Tongue (tissue), 2 donors: ENCODE measurements around the gene SCLY. TPM values are rescaled to one million over a fixed set of nuclear protein-coding genes. Genes with fewer than 3 reads are reported as not detected.
"Not testable (repeated sequence)": the region's sequence is repeated elsewhere in the genome, so short reads cannot be mapped to it uniquely, and the experiment has no call there.

ENCODE experiments used
- DNase-seq: peaks from one replicate; pipeline ENCODE4 v3.0.0-alpha.2; 2015
- total RNA-seq: library from RNA; depleted of rRNA; stranded (reverse); fragments of >200 nt; gene quantifications from one replicate; pipeline ENCODE4 v1.2.3, GENCODE V29; 2014

SCLY gene
- total RNA-seq, 1 donor from 2014 or later: 21.2 TPM

GRCh38 chr2:238113611-238114010, 52.8 kb downstream of the SCLY start:
- no peak for DNase-seq

DNA sequence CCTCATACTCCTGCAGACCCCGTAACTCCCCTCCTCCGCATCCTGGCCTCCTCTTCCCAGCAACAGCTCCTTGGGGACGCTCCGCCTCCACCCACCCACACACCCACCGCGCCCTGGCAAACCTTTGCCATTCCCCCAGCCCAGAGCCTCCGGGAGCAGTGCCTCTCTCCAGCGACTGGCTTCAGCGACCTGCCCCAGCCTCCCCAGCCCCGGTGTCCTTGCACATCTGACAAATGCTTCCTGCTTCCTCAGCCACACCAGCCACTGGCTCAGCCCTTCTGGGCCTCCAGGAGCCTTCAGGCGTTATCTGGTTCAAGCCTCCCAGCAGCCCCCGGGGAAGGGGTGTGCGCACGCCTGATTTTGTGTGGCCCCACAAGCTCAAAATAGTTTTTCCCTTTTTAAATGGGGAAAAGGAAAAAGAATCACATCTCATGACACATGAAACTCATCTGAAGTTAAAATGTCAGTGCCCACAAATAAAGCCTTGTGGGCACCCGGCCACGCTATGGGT, 53.6 kb downstream of the SCLY start:
- DNase-seq: no peak

- DNase-seq: no peak
Observed at GRCh38 chr2:238114851-238115660, 54.3 kb downstream of the SCLY start.

- not testable (repeated sequence) for DNase-seq
Observed at GRCh38 chr2:238115709-238116108, 54.9 kb downstream of the SCLY start.

DNA sequence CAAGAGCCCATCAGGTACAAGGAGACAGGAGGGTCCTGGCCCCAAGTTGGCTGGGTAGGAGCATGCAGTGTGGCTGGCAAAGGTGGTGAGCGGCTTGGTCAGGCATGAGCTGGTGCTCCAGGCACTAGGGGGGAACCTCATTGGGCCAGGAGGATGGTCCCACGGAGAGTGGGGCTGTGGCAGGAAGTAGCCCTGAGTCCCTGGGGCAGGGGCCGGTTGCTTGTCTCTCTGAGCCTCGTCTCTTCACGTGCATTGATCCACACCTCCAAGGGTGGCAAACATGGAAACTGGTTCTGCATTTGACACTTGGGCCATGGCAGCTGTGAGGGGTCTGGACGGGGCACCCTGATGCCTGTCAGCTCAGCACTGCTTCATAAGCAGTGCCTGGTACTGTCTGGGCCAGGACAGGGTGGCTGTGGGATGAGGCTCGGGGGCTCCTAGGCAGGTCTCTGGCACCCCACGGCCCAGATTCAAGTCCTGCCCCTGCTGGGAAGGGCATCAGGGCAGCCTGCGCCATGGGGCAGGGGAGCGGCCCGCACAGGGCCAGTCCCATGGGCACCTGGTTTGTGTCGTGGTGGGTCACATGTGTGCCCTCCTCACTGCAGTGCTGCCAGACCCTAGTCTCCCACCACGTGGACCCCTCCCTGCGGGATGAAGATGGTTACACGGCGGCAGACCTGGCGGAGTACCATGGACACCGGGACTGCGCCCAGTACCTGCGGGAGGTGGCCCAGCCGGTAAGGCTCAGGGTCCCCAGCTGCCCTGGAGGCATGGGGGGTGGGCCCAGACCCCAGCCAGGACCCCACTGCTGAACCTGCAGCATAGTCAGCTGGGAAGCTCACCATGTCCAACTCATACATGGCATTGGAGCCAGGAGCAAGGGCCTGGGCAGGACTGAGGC, 55.7 kb downstream of the SCLY start:
- DNase-seq: no peak

GRCh38 chr2:238117199-238118154, 56.7 kb downstream of the SCLY start:
- DNase-seq: no peak

GRCh38 chr2:238119756-238120462, 59.1 kb downstream of the SCLY start:
- no peak for DNase-seq

- peak; percentile 80 for DNase-seq
Observed at GRCh38 chr2:238120463-238121298, 59.9 kb downstream of the SCLY start.

DNA sequence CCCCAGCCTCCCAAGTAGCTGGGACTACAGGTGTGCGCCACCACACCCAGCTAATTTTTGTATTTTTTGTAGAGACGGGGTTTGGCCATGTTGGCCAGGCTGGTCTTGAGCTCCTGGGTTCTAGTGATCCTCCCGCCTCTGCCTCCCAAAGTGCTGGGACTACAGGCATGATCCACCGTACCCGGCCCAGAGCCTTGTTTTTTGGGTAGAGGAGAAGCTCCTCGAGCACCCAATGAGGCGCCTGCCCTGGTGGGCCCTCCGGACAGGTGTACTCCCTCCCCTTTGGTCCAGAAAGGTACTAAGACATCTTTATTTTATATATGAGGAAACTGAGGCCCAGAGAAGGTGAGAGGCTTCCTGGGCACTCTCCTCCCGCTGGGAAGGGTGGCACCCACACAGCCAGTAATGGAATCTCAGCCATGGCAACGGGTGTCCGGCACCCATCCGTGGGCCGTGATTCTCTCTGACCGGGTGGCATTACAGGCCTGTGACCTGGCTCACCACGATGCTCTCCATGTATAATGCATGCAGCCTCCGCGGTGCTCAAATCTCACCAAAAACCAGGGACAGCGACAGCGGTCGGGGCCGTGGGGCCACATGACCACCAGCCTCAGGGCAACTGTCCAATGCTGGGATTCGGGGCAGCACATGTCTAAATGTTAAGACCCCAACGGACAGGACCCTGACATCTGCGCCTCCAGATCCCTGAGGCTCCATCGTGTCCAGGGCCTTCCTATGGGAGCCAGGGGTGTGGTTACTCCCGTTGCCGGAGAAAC, 60.9 kb downstream of the SCLY start:
- DNase-seq: no peak

GRCh38 chr2:238122287-238123217, 61.8 kb downstream of the SCLY start:
- no peak for DNase-seq

GRCh38 chr2:238123218-238123971, 62.6 kb downstream of the SCLY start:
- DNase-seq: no peak

GRCh38 chr2:238123991-238124470, 63.2 kb downstream of the SCLY start:
- DNase-seq: no peak

DNA sequence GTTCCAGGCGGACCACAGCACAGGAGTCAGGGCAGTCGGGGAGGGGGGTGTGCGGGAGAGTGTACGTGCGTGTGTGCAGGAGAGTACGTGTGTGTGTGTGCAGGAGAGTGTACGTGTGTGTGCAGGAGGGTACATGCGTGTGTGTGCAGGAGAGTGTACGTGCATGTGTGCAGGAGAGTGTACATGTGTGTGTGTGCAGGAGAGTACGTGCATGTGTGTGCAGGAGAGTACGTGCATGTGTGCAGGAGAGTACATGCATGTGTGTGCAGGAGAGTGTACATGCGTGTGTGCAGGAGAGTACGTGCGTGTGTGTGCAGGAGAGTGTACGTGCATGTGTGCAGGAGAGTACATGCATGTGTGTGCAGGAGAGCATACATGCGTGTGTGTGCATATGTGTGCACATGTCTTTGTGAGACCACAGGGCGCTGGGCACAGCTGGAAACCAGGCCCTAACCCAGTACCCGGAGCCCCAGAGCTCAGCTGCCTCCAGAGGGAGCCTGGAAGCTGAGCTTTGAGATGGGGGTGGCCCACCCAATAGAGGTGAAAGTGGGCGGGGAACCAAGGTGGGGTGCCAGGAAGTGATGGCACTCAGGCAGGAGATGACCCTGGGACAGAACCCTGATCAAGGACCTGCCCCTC, 63.8 kb downstream of the SCLY start:
- DNase-seq: no peak

- no peak for DNase-seq
Observed at GRCh38 chr2:238125127-238125885, 64.5 kb downstream of the SCLY start.

- no peak for DNase-seq
Observed at GRCh38 chr2:238126338-238126737, 65.5 kb downstream of the SCLY start.

GRCh38 chr2:238126775-238127164, 66.0 kb downstream of the SCLY start:
- no peak for DNase-seq
